K562 (cell line): ENCODE results near the gene PTGER3. TPM values are rescaled to one million over a fixed set of nuclear protein-coding genes. Genes with fewer than 3 reads are reported as not detected.

Source experiments
- ATAC-seq: fragments of 200-7000 bp; cut with Tn5 transposase; 3 replicates; pipeline ENCODE4 v1.9.1; 2020; ENCODE audit warnings: moderate library complexity
- BruUV-seq: library from RNA; stranded (reverse); fragments of 400-500 nt; replicated peaks from 2 replicates; lab custom pipeline; 2021; lab: Mats Ljungman, UMichigan
- CTCF ChIA-PET: fragments of 300-600 bp; formaldehyde crosslinking; extraction: SDS; loops from one replicate; lab custom pipeline; 2021; ENCODE audit warnings: low intra/inter-chr PET ratio; lab: Yijun Ruan, JAX
- POLR2A ChIA-PET: fragments of 300-600, 350-650 bp; sonication (Branson Sonifier 250); formaldehyde crosslinking; extraction: SDS; loops from one replicate; lab custom pipeline; 2021; ENCODE audit warnings: antibody characterized with exemption, inconsistent platforms; lab: Yijun Ruan, JAX
- DNase-seq, 4 experiments: peaks; one replicate each; pipeline versions ENCODE4 v3.0.0 to v3.0.0-alpha.2; 2011 to 2018; ENCODE audit warnings: low spot score in 3 of 4, mixed read lengths in 3 of 4; ENCODE audit errors: extremely low read depth in 1 of 4
- FAIRE-seq: peaks from 2 replicates; lab custom pipeline; 2011; peaks lifted over from hg19 to GRCh38; lab: Jason Lieb, UNC
- H2AFZ ChIP-seq: 2 replicates; pipeline ENCODE4 v1.6.0; 2011; ENCODE audit warnings: low read depth, low read length, control low read depth, inconsistent platforms
- H3K27ac ChIP-seq: fragments of 200-600 bp; 3 replicates; pipeline ENCODE4 v1.8.0; 2011; ENCODE audit warnings: low read depth, mild to moderate bottlenecking, control low read depth, inconsistent platforms, low read length, moderate library complexity, mixed read lengths; ENCODE audit errors: extremely low read depth
- H3K27me3 ChIP-seq, 2 experiments: fragments of 300-600 bp in 1 of 2; 2 replicates in 1 of 2; 3 replicates in 1 of 2; pipeline versions ENCODE4 v1.6.0 to v1.8.0; 2011; ENCODE audit warnings: inconsistent platforms in 2 of 2, low read length in 2 of 2, mild to moderate bottlenecking in 1 of 2, mixed read lengths in 1 of 2, moderate library complexity in 1 of 2; ENCODE audit not compliant: control insufficient read depth in 2 of 2, insufficient read depth in 2 of 2
- H3K36me3 ChIP-seq: fragments of 300-600 bp; 3 replicates; pipeline ENCODE4 v1.8.0; 2011; ENCODE audit warnings: mild to moderate bottlenecking, low read length, inconsistent platforms; ENCODE audit not compliant: control insufficient read depth, insufficient read depth
- H3K4me1 ChIP-seq, 2 experiments: fragments of 200-600 bp in 1 of 2; replicated peaks in 1 of 2; 2 replicates in 1 of 2; 3 replicates in 1 of 2; pipeline versions ENCODE4 v1.5.1 to v1.8.0; 2011; ENCODE audit warnings: inconsistent platforms in 2 of 2, low read length in 2 of 2, mild to moderate bottlenecking in 1 of 2, mixed read lengths in 1 of 2, moderate library complexity in 1 of 2; ENCODE audit not compliant: control insufficient read depth in 2 of 2, insufficient read depth in 2 of 2
- H3K4me2 ChIP-seq: 2 replicates; pipeline ENCODE4 v1.6.1; 2011; ENCODE audit warnings: low read length, control low read depth, inconsistent platforms, mixed read lengths; ENCODE audit not compliant: insufficient read depth
- H3K4me3 ChIP-seq: fragments of 200-600 bp; sonication (generic), shearing (Covaris generic); 2 replicates; pipeline ENCODE4 v1.5.1; 2016; ENCODE audit warnings: control low read depth, inconsistent platforms
- H3K79me2 ChIP-seq: fragments of 200-600 bp; 3 replicates; pipeline ENCODE4 v1.8.0; 2011; ENCODE audit warnings: low read length, inconsistent platforms; ENCODE audit not compliant: control insufficient read depth, insufficient read depth
- H3K9ac ChIP-seq, 2 experiments: 2 replicates each; pipeline versions ENCODE4 v1.6.0 to v1.6.1; 2011; ENCODE audit warnings: low read depth in 2 of 2, low read length in 2 of 2, control low read depth in 1 of 2, inconsistent platforms in 1 of 2, mild to moderate bottlenecking in 1 of 2, mixed read lengths in 1 of 2; ENCODE audit not compliant: insufficient read depth in 1 of 2
- H3K9me1 ChIP-seq: one replicate; pipeline ENCODE4 v1.6.0; 2011; ENCODE audit warnings: inconsistent platforms, mild to moderate bottlenecking, low read length, moderate library complexity; ENCODE audit not compliant: control insufficient read depth, insufficient read depth
- H3K9me3 ChIP-seq: replicated peaks from 2 replicates; pipeline ENCODE4 v1.5.1; 2011; ENCODE audit warnings: low read depth, low read length, inconsistent platforms; ENCODE audit not compliant: control insufficient read depth, insufficient read depth
- H4K20me1 ChIP-seq: replicated peaks from 2 replicates; pipeline ENCODE4 v1.6.1; 2011; ENCODE audit warnings: low read length, inconsistent platforms, mixed read lengths; ENCODE audit not compliant: control insufficient read depth, insufficient read depth
- C11orf30 ChIP-seq: fragments of 450-650 bp; IDR thresholded peaks from 2 replicates; pipeline ENCODE4 v1.6.1; 2016; ENCODE audit warnings: low read depth, mild to moderate bottlenecking
- HDAC2 ChIP-seq: fragments of 450-650 bp; IDR thresholded peaks from 2 replicates; pipeline ENCODE4 v1.6.1; 2016; ENCODE audit warnings: mild to moderate bottlenecking
- LEF1 ChIP-seq: fragments of 450-650 bp; IDR thresholded peaks from 2 replicates; pipeline ENCODE4 v1.6.1; 2016; ENCODE audit warnings: mild to moderate bottlenecking
- MAFF ChIP-seq: IDR thresholded peaks from 2 replicates; pipeline ENCODE4 v1.6.1; 2012; ENCODE audit warnings: low read length, improper control_type of control experiment
- MAFG ChIP-seq: fragments of 450-650 bp; conservative IDR thresholded peaks from 2 replicates; pipeline ENCODE4 v1.6.1; 2016; ENCODE audit warnings: missing genetic modification characterization, missing compliant biosample characterization
- MTF1 ChIP-seq: fragments of 250-450 bp; sonication (Bioruptor Pico); IDR thresholded peaks from 2 replicates; pipeline ENCODE4 v1.9.0; 2021; ENCODE audit warnings: moderate library complexity, mild to moderate bottlenecking, inconsistent platforms, borderline replicate concordance
- NELFE ChIP-seq: IDR thresholded peaks from 2 replicates; pipeline ENCODE4 v1.6.1; 2011; ENCODE audit warnings: mild to moderate bottlenecking; ENCODE audit not compliant: insufficient read depth, insufficient read length
- RBBP5 ChIP-seq: fragments of 200-600 bp; sonication (generic); IDR thresholded peaks from 2 replicates; pipeline ENCODE4 v1.6.1; 2012; ENCODE audit warnings: borderline replicate concordance, mild to moderate bottlenecking, low read length, control low read depth, inconsistent platforms; ENCODE audit not compliant: insufficient read depth, poor library complexity, severe bottlenecking
- TARDBP ChIP-seq: fragments of 450-650 bp; IDR thresholded peaks from 2 replicates; pipeline ENCODE4 v1.6.1; 2016
- TSC22D4 ChIP-seq: fragments of 450-650 bp; IDR thresholded peaks from 2 replicates; pipeline ENCODE4 v1.6.1; 2016; ENCODE audit warnings: missing genetic modification characterization, missing biosample characterization, control low read depth
- ZNF316 ChIP-seq: fragments of 450-650 bp; IDR thresholded peaks from 2 replicates; pipeline ENCODE4 v1.6.1; 2016
- WGBS: fragments of 100-300 bp; shearing (Covaris generic); methylation state at CpG from one replicate; pipeline ENCODE4 v1.1.6; 2016; ENCODE audit warnings: low coverage, mixed read lengths; ENCODE audit not compliant: insufficient coverage; ENCODE audit errors: missing lambda C conversion rate; 5-methylcytosine and 5-hydroxymethylcytosine counted together
- in situ Hi-C: fragments of 300-500 bp; cut with MboI; formaldehyde crosslinking; loops from 4 replicates; pipeline ENCODE4 v1.15.0; 2018; ENCODE audit warnings: inconsistent platforms, mixed read lengths
- intact Hi-C: fragments of 100-400 bp; cut with micrococcal nuclease; formaldehyde crosslinking; loops from 2 replicates; pipeline ENCODE4 v1.14.2; 2022
- polyA plus RNA-seq, 8 experiments: library from polyadenylated mRNA; depleted of rRNA in 4 of 8; stranded (reverse) in 5 of 8; unstranded in 3 of 8; fragments of >200 nt; fragmentation: Nextera tagmentation in 2 of 8; fragmentation: Illumina TruSeq in 1 of 8; extraction: Ambion mirVana in 2 of 8; extraction: Trizol in 1 of 8; gene quantifications; 2 replicates each; pipeline versions ENCODE4 v1.2.1 to v1.2.3, GENCODE V29; 2011 to 2014; ENCODE audit warnings: inconsistent platforms in 1 of 8, missing spikeins in 1 of 8
- total RNA-seq, 7 experiments: library from RNA; depleted of rRNA in 6 of 7; stranded (reverse); fragments of >200 nt in 6 of 7; fragmentation: Illumina TruSeq in 2 of 7; extraction: Trizol in 2 of 7; gene quantifications; 2 replicates each; pipeline versions ENCODE4 v1.2.1 to v1.2.3, GENCODE V29; 2011 to 2021; ENCODE audit warnings: low replicate concordance in 1 of 7
- TF ChIP-seq, protein P1 (sequence below): sonication (generic); formaldehyde crosslinking; IDR thresholded peaks from 2 replicates; pipeline ENCODE4 v1.8.1; 2023; ENCODE audit warnings: mild to moderate bottlenecking, missing genetic modification reagents
- TF ChIP-seq, protein P2 (sequence below): fragments of 250-450 bp; sonication (Bioruptor Pico); IDR thresholded peaks from 2 replicates; pipeline ENCODE4 v1.8.0; 2021; ENCODE audit warnings: mild to moderate bottlenecking, moderate library complexity

Gene PTGER3
- total and polyA plus RNA-seq, 9 of the 15 experiments (the other 6 are each of a cell fraction or from before 2014, with no cell fraction given), result 3.8 to 28.5 (median 14.2) TPM

DNA sequence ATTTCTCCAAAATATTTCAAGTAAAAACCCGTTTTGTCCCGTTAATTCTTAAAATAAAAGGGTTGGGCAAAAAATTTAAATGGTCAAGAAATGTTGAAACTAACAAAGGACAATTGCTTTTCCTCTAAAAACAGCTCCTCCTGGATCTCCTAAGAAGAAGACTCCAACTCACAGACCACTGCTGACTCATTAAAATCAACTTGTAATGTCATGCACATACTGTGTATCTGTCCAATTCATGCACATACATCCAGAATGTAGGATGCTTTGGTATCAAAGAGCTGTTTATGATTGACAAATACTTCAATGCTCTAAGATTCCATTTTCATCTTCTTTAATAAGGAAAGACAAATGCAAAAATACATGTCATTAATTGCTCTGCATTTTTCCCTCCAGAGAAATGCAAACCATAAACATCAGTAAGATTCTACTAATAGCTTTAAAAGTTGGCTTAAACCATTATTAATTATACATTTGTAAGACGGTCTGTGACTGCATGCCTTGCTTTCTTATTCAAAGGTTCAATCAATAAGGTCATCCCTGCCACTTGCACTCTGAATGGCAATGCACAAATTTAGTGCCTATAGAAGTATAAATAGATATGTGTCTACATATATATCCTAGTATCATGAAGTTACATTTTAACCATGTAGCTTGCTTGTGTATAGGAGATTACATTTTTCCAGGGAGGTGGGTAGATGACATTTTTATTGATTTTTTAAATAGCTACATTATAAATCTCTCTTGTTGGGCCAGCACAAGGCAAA, 44.7 kb downstream of the PTGER3 start:
- Histone ChIP-seq H3K27ac (no peak overlapping the region), H3K4me3 (no peak overlapping the region), H3K4me2 (no peak overlapping the region), H3K4me1 (peaks cover 0 to 7% of the 10 kb centered on the region in 2 experiments; a peak in 2 of 5 replicates), H3K36me3 (no peaks in the 10 kb centered on the region), H3K79me2 (no peaks in the 10 kb centered on the region; the same call in 2 of the 3 replicates), H3K9me1 (no peaks in the 10 kb centered on the region), H3K9me3 (no peaks in the 10 kb centered on the region), H3K9ac (no peak overlapping the region), H3K27me3 (no peaks in the 10 kb centered on the region), H2AFZ (no peak overlapping the region), H4K20me1 (no peaks in the 10 kb centered on the region)
- WGBS, result 38% methylated on average over 3 of the region's 3 CpGs
- no peak for DNase-seq
- intact Hi-C loops, result no loop called here
- ChIA-PET CTCF (interaction anchor here (0.6 kb wide), 1 partner anchor 248 kb away, joined by 4 read pairs; no protein-coding TSS in a partner anchor), POLR2A (interaction anchor here (0.6 to 1.1 kb wide), 3 partner anchors 13 to 43 kb away, joined by 3 read pairs; no protein-coding TSS in a partner anchor)
- no peak for ATAC-seq
- in situ Hi-C loops, result no loop called here
- no peak for FAIRE-seq
- TF ChIP-seq TSC22D4 (tag) (no peak), C11orf30 (peak; percentile 62), LEF1 (no peak), MAFF (peak; percentile 28; the same call in 1 of the 2 replicates), NELFE (no peak), RBBP5 (no peak), MAFG (tag) (0 out of 2 replicates have a peak, but pooled peaks have one; percentile 34), TARDBP (no peak), ZNF316 (peak; percentile 65), HDAC2 (no peak), MTF1 (no peak)
- TF ChIP-seq, protein P1, sequence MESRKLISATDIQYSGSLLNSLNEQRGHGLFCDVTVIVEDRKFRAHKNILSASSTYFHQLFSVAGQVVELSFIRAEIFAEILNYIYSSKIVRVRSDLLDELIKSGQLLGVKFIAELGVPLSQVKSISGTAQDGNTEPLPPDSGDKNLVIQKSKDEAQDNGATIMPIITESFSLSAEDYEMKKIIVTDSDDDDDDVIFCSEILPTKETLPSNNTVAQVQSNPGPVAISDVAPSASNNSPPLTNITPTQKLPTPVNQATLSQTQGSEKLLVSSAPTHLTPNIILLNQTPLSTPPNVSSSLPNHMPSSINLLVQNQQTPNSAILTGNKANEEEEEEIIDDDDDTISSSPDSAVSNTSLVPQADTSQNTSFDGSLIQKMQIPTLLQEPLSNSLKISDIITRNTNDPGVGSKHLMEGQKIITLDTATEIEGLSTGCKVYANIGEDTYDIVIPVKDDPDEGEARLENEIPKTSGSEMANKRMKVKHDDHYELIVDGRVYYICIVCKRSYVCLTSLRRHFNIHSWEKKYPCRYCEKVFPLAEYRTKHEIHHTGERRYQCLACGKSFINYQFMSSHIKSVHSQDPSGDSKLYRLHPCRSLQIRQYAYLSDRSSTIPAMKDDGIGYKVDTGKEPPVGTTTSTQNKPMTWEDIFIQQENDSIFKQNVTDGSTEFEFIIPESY (CRISPR knock-in tag), result no peak
- TF ChIP-seq, protein P2, sequence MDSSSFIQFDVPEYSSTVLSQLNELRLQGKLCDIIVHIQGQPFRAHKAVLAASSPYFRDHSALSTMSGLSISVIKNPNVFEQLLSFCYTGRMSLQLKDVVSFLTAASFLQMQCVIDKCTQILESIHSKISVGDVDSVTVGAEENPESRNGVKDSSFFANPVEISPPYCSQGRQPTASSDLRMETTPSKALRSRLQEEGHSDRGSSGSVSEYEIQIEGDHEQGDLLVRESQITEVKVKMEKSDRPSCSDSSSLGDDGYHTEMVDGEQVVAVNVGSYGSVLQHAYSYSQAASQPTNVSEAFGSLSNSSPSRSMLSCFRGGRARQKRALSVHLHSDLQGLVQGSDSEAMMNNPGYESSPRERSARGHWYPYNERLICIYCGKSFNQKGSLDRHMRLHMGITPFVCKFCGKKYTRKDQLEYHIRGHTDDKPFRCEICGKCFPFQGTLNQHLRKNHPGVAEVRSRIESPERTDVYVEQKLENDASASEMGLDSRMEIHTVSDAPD (CRISPR knock-in tag), result no peak
- BruUV-seq, result no TSS peak
